HG02938 (cell line): ENCODE results near the gene STX10.
"Not testable (repeated sequence)": the region's sequence is repeated elsewhere in the genome, so short reads cannot be mapped to it uniquely, and the experiment has no call there.

Experiments used
- ATAC-seq: cut with Tn5 transposase; IDR thresholded peaks from one replicate; pipeline ENCODE4 v1.9.1; 2021; ENCODE audit warnings: mild to moderate bottlenecking, moderate library complexity; ENCODE audit not compliant: unreplicated experiment

Gene STX10

DNA sequence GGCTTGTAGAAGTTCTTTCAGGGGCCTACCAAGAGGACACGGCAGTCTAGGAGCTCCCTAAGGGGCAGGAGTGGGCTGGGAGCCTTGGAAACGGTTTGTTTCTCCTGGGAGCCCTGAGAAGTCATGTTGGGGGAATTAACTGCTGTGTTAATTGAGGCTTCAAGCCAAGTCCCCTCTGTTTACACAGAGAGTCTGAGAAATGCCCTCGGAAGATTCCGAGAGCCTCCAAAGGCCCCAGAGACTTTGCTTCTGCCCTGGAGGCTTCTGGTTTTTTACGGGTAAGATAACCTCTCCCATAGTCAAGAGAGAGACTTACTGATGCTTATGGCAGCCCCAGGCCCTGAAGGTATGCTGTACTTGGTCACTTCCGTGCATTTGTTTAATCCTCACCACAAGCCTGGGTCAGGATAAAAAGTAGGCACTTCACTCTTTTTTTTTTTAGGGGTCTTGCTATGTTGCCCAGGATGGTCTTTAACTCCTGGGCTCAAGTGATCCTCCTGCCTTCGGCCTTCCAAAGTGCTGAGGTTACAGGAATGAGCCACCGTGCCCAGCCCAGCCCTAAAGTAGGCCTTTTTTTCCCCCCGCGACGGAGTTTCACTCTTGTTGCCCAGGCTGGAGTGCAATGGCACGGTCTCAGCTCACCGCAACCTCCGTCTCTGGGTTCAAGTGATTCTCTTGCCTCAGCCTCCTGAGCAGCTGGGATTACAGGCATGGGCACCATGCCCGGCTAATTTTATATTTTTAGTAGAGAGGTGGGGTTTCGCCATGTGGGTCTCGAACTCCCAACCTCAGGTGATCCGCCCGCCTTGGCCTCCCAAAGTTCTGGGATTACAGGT is 15.2 kb upstream of the STX10 start:
- ATAC-seq, result no peak

DNA sequence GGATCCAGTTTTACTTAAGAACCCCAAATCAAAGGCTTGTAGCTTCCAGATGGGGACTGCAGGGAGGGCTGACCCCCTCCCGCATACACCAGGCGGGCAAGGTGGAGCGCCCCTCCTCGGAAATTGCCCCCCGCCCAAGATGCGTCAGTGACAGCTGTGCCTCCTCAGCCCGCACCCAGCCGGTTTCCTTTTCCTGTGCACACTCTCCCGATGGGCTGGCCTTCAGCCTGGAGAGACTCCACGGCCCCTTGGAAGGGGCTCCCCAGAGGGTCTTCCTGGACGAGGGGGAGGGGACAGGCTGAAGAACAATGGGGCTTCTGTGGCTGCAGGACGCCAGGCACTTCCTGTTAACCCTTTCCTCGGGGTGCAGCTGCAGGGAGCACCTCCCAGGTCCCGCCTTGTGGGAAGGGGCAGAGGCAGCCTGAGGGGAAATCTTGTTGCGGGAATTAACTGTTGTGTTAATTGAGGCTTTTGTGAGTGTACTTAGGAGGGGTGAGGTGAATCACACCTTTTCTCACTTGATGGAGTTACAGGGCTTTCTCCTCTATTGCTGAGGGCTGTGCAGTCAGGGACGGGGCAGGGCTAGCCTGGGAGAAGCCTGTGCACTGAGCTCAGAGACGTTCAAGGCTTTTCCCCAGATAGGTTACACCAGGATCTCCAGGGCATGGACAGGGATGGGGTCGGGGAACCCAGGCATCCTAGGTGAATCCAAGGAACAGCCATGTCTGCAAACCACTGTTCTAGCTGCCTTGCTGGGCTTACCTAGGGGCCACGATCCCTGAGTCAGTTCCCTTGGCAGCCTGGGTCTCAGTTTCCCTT is 14.4 kb upstream of the STX10 start:
- ATAC-seq, result no peak

DNA sequence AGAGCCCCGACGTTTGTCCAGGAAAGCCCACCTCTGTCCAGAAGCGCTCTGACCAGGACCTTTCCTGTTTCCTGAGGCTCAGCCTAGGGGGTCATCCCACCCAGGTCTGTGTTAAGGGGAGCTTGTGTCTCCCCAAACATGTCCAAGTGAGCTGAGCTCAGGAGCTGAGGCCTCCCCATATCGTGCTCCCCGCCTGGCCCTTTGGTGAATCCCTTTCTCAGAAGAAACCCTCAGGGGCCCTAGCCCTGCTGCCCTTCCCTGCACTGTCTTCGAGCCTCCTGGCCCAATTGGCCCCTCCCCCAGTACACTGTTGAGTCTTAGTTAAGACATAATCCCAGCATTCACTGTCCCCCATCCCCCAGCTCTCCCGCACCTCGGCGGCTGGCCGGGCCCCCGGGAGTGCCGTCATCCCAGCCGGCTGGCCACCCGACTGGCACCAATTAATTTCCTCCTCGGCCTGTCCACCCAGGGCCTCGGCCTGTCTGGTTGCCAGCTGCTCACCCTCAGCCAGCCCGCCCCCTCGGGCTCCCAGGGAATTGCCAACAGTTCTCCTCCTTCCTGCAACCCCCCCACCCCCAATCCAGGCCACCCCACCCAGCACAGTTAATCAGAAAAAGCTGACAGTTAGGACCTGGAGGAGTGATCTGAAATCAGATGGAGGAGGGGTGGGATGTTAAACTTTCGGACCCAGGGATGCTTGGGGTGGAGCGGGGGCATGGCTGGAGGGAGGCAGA is 13.6 kb upstream of the STX10 start:
- ATAC-seq, result no peak

DNA sequence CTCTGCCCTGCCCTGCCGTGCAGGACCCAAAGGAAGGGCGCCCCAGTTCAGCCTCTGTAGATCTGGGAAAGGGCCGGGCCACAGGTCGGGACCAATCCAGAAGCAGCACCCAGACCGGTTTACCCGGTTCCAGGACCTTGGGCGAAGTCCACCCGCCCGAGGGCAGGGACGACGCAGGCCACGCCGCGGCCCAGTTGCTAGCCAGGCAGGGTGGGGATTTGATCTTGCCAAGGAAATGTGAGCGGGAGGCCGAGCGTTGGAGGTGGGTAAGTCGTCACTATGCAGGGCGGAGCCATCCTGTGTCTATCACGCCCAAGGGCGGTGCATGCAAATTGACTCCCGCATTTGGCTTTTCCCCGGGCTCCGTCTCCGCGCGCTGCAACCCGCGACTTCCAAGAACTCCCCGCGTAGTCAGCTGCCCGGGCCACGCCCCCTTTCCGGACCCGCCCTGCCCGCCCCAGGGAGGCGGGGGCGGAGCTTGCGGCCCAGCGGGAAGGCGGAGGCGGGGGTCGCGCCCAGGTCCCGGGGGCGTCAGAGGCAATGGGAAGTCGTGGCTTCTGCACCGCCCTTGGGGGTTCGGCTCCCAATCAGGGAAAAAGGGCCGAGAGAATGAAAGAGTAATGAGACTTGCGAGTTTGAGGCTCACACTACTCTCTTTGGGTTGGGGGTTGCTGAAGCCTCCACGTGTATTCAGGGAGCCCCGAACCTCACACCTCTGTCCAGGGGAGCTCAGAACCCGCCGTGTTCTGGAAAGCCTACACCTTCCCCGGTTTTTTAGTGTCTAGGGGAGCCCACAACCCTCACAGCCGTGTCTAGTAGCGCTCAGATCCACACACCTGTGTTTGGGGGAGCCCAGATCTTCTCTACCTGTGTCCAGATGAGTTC is 12.8 kb upstream of the STX10 start:
- peak; percentile 51 for ATAC-seq

DNA sequence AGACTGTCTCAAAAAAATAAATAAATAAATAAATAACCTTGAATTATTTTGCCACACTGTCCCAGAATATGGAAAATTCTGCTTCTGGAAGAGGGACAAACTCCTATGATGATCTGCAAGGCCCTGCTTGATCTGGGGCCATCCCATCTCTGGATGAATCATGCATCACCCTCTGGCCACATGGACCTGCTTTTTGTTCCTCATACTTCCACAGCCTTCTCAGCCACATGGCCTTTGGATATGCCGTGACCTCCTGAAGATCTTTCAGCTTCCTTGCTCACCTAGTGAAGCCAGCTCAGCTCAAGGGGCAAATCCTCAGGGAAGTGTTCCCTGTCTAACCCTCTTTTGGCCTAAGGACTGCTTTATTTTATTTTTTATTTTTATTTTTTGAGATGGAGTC is 10.4 kb upstream of the STX10 start:
- no peak for ATAC-seq

DNA sequence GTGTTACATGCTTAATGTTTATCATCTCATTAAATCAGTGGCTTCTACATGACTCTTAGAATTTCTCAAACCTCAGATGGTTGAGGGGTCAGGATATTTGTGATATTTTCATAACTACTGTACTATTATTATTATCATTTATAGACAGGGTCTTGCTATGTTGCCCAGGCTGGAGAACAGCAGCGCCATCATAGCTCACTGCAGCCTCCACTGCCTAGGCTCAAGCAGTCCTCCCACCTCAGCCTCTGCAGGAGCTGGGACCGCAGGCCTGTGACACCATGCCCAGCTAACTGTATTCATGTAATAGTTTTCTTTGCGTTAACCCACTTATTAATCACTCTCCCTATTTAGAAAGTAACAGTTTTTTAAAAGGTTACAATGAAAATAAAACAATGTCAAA is 9.5 kb upstream of the STX10 start:
- ATAC-seq, result no peak

DNA sequence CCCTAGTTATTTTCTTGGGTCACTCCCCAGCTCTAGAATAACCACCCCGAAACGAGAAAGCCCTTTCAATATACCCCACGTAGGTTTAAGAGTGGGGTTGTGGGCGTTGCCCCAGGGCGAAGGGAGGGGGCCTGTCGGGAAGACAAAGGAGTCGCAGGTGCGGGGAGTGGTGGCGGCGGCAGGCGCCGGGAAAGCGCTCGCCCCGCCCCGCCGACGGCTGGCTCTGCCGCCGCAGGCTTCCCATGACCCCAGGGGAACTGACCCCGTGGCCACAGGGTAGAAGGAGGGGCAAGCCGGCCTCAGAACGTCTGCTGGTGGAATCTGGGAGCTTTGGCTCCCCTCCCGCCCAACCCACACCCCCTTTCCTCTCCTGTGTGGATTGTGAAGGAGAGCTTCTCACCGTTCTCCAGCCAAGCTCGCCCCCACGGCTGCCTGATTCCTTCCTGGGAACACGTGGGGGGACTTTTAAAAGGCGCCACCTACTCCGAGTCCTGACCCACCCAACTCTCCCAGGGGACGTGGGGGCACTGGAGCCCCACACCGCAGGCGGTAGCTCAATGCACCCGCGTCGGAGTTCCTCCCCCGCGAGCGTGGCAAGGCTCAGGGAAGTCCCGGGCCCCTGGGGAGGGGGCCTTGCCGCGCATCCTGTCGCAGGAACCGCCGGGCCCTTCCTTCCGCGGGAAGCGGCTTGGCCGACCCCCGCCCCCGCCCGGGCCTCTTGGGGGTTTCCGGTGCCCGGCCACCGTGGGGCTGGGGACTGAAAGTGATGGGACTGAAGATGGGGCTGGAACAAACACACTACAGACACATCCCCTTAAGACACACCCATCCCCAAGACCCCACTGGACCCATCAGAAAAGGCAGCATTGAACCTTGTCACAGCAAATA is 5.5 kb upstream of the STX10 start:
- ATAC-seq, result no peak

DNA sequence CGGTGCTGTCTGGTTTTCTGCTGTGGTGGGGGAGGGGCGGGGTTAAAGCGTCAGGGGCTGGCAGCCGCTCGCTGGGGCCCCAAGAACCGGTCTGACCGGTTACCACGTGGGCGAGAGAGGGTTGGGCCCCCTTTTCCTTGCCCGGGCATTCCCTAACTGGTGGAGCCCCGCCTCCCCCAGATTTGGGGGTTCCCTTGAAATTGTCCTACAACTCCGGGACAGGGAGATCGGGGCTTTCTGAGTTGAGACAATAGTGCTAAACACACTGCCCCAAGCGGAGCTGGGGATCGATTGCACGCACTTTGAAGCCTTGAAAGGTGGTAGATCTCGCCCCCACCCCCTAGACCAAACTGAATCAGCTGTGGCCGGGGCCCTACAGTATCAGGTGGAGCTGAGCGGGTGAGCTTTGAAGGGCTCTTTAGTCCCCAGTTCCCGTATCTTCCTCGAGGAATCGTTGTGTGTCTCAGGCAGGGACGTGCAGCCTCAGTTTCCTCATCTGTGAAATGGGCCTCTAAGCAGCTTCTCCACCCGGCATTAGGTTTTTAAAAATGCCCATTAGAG is 4.8 kb upstream of the STX10 start:
- ATAC-seq, result no peak

DNA sequence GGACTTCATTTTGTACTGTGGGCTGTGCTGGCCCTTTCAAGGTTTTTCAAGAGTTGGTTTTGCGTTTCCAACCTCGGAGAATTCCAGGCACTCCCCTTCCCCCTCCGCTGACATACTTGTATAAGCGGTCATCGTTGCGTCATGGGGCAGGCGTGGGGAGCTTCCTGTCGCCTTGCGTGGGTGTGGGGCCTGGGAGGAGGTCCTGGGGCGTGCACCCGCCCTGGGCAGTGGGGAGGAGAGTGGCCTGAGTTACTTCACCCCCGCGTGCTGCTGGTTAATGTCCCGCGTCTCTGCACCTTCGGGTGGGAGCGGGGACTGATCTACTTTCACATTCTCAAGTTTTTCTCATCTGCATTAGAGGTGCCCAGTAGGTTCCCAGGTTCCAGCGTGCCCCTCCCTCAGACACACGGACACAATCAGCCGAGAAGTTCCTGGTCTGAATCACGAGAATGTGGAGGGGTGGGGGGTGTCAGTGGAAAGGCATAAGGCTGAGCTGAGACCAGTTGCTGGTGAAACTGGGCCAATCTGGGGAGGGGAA is 4.1 kb upstream of the STX10 start:
- ATAC-seq, result no peak

DNA sequence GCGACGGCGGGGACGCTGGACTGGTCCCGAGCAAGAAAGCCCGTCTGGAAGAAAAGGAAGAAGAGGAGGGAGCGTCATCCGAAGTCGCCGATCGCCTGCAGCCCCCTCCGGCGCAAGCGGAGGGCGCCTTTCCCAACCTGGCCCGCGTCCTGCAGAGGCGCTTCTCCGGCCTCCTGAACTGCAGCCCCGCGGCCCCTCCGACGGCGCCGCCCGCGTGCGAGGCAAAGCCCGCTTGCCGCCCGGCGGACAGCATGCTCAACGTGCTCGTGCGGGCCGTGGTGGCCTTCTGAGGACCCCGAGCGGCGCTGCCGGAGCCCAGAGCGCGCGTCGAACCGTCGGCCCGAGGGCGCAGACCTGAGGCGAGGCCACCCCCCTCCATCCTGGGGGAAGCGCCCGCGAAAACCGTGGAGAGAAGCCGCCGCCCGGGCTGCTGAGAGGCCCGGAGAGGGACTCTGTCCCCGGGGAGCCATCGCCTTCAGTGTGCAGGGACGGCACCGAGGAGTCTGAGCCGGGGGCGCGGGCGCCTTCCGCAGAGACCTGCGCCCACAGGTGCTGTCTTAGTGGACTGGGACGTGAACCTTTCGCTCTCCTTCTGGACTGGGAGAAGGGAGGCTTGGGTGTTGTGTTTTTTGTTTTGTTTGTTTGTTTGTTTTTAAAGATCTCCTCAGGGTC is 3.5 kb upstream of the STX10 start:
- no peak for ATAC-seq

DNA sequence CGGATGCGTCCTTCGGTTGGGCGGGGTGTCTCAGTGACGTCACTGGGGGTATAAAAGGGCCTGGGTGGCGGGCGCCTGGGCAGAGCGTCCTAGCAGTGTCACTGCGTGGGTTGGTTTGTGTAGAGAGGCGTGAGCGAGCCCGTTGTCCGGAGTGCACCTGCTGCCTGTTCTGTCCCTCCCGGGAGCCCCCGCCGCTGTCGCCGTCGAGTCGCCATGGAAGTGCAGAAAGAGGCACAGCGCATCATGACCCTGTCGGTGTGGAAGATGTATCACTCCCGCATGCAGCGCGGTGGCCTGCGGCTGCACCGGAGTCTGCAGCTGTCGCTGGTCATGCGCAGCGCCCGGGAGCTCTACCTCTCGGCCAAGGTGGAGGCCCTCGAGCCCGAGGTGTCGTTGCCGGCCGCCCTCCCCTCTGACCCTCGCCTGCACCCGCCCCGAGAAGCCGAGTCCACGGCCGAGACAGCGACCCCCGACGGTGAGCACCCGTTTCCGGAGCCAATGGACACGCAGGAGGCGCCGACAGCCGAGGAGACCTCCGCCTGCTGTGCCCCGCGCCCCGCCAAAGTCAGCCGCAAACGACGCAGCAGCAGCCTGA is 2.9 kb upstream of the STX10 start:
- ATAC-seq, result no peak

DNA sequence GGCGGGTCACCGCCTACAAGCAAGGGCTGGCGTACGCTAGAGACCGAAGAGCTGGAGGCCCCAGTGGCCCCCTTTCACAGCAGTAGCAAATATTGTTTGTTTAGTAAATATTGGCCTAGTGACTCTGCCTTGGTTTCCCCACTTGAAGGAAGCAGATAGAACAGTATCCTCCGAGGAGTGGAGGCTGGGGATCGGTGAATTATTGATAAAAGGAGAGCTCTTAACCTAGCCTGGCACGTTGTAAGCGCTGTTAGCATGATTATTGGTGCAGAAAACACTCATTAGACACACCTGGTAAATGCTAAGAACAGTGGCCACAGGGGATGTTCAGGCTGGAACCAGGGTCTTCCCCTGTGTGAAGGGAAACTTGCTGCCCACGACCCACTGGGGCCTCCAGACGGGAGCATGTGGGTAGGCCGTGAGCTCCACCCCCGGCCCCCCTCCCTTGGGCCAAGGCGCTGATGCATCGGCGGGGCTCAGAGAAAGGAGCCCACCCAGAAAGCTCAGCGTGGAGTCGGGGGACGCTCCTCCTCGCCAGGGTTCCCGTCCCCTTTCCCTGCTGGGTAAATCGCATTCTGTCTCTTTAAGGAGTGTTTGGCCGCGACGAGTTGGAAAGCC is 2.3 kb upstream of the STX10 start:
- ATAC-seq, result no peak

DNA sequence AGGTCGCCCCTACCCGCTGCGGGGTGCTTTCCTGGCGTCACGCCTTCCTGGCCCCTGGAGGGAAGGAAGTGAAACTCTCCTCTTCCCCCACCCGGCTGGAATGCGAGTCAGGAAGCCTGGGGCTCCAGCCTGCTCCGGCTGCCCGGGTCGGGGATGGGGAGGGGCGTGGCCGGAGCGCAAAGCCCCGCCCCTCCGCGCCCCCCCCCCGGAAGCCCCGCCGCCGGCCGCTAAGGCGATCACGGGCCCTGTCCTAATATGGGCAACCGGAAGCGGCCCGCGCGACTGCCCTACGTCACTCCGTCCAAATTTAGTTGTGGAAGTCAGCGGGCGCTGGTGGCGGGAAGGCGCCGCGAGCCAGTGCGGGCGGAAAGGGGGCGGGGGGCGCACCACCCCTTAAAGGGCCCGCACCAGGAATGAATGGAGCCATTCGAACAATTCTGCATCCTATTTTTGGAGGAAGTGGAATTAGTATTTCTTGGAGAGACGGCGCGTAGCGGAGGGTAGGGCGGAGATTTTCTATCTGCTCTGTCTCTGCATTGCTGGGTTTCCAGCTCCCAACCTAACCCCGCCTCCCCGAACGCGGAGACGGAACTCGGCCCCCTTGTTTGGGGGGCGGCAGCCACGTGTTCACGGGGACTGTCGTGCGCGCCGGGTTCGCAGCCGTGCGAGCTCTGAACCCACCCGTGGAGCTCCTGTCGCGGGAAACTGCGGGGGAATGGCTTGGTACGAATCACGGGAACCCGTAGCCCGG is 1.6 kb upstream of the STX10 start:
- no peak for ATAC-seq

DNA sequence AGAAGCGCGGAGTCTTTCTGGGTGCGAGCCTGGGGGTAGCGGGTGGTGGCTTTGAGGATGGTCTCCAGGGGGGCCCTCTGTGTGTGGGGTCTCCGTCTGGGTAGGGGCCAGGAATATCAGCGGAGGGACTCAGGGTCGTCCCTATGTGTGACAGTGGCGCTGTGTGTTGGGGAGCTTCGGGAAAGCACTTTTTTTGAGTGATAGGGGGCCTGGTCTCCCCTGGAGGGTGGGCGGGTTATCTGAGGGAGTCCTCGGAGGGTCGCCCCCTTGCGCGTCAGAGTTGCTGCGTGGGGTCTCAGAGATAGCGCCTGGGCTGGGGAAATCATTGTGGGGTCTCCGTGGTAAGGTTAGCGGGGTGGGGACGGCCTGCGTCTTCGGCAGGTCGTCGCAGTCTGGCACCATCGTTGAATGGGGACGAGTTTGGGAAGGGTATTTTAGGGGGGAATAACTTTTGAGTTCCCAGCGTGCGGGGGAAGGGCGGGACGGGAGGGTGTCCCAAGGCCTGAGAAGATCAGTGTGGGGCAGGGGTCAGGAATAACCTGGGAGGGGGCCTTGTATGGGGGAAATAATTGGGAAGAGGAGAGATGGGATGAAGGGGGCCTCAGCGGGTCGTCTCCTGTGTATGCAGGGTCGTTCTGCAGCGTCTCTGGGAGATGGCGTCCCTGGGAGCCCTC is 893 bp upstream of the STX10 start:
- no peak for ATAC-seq

DNA sequence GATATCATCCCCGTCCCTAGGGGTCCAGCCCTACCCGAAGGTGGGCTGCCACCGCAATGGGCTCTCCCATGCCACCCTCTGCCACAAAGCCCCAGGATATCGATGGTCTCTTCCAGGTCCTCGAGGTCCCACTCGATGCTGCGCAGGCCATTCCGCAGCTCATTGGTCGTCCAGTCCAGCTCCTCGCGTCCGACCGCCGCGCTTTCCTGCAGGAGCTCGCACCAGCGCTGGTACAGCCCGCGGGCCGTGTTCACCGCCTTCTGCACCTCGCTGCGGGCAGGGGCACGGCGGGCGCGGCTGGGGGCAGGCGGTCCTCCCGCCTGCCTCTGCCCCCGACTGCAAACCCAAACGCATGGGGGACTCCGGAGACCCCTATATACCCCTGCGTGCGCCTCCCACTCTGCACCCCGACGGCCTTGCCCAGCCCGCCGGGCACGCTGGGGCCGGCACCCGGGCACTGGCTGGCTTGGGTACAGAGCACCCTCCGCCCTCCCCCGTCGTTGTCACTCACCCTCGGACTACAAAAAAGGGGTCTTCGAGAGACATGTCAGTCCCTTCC is 468 bp downstream of the STX10 start:
- ATAC-seq, result no peak

DNA sequence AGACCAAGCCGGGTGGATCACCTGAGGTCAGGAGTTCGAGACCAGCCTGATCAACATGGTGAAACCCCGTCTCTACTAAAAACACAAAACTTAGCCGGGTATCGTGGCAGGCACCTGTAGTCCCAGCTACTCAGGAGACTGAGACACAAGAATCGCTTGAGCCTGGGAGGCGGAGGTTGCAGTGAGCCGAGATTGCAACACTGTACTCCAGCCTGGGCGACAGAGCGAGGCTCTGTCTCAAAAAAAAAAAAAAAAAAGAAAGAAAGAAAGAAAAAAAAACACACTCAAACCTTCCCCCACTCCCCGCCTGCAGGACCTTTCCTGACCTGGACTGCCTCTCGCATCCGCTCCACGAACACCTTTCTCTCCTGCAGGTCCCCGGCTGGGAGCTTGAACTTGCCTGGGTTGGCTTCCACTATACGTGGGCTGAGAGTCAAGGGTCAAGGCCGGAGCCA is 975 bp downstream of the STX10 start:
- ATAC-seq, result not testable (repeated sequence)
